GM18870 (cell line): ENCODE data around the gene ZNF362.
"Not testable (repeated sequence)": the region's sequence is repeated elsewhere in the genome, so short reads cannot be mapped to it uniquely, and the experiment has no call there.

Source experiments
- ATAC-seq: cut with Tn5 transposase; IDR thresholded peaks from one replicate; pipeline ENCODE4 v1.9.1; 2021; ENCODE audit warnings: moderate library complexity; ENCODE audit not compliant: unreplicated experiment

Gene ZNF362, protein sequence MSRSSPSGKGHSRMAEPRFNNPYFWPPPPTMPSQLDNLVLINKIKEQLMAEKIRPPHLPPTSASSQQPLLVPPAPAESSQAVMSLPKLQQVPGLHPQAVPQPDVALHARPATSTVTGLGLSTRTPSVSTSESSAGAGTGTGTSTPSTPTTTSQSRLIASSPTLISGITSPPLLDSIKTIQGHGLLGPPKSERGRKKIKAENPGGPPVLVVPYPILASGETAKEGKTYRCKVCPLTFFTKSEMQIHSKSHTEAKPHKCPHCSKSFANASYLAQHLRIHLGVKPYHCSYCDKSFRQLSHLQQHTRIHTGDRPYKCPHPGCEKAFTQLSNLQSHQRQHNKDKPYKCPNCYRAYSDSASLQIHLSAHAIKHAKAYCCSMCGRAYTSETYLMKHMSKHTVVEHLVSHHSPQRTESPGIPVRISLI

DNA sequence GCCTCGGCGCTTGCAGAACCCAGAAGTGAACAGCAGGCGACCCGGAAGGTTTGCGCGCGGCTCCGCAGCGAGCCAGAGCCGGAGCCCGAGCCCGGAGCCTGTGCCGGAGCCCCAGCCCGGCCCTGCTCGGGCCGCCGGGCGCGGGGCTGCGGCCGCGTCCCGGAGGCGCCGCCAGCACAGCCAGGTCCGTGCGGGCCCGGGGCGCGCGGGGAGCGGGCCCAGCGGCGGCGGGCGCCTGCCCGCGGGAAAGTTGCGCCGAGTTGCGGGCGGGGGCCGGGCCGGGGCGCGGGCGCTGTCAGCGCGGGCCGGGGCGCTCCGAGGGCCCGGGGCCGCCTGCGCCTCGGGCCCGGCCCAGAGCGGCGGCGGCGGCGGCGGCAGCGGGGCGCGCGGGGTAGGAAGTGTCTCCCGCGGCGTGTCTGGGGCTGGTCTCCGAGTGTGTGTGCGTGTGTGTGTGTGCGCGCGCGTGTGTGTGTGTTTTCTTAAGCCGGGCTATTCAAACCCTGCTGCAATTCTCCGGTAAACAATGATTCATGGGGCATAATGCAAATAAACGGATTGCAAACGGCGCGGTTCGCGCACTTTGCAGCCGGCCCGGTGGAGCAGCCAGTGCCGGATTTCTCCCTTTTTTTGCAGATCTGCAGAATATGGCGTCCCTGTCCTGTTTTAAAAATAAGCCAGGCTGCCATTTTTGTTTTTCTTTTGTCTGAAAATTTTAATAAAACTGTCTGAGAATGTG is at the start of gene ZNF362:
ZNF362 (plus strand) TSS at position 22 of the 736 bp plus-strand sequence. CDS start 14,083 bp downstream, outside the sequence.
- ATAC-seq, result no peak

DNA sequence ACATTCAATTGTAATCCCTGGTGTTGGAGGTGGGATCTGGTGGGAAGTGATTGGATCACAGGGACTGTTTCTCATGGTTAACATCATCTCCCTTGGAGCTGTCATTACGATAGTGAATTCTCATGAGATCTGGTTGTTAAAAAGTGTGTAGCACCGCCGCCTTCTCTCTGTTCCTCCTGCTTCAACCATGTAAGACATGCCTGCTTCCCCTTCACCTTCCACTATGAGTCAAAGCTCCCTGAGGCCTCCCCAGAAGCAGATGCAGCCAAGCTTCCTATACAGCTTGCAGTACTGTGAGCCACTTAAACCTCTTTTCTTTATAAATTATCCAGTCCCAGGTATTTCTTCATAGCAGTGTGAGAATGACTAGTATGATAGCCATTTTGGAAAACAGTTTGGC is 44.3 kb upstream of the ZNF362 start:
- no peak for ATAC-seq

DNA sequence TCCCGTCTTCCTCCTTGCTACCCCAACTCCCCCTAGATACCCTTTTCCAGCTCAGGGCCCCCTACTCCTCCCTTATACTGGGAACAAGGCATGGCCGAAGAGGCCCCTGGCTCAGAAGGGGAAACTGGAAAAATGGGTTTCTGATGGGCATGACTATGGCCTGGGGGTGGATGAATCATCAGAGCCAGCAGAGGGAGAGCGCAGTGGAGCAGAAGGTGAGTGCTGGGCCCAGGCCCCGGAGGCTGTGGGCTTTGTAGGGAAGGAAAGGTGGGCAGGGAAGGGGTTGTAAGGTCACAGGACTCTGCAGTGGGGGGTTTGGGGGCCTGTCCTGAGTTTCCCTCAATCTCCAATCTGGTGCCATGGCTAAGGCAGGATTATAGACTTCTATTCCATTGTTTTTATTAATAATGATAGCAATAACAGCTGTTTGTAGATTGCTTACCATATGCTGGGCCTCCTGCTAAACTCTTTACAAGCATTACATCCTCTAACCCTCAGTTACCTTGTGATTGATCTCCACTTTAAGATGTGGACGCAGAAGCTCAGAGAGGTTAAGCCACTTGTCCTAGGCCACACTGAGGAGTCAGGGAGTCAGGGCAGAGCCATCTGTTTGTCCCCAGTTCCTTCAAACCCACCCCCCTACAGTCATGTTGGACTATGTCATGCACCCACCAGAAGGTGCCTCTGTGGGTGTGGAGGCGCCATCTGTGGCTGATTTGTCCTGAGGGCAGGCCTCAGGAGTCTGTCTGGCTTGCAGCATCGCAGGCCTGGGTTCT is 36.2 kb upstream of the ZNF362 start:
- no peak for ATAC-seq

DNA sequence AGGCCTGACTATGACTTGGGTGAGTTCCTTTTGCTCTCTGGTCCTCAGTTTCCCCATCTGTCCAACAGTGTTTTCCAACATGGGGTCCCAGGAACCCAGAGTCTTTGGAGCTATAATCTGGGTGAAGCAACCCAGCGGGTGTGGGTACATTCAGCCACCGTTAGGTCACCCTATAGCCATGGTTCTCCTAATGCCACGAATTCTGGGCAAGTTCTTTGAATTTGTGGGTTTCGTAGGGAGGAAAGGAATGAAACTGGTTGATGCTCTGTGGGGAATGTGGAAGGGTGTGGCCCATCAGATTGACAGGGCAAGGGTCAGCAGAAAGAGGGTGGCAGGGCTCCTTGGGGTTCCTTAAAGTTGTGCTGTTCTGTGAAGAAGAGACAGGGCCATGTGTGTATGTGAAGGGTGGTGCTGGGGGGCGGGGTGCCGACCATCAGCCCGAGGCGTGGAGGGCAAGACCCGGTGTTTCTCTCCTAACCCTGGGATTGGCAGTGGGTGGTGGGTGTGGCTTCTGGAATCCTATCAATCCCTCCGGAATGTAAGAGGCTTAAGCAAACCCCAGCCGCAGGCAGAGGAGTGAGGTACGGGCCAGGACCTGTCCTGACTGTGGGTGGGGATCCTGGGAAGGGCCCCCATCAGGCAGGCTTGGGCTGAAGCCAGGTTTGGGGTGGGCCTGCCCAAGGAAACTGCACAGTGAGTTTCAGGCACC is 35.5 kb upstream of the ZNF362 start:
- ATAC-seq, result no peak

DNA sequence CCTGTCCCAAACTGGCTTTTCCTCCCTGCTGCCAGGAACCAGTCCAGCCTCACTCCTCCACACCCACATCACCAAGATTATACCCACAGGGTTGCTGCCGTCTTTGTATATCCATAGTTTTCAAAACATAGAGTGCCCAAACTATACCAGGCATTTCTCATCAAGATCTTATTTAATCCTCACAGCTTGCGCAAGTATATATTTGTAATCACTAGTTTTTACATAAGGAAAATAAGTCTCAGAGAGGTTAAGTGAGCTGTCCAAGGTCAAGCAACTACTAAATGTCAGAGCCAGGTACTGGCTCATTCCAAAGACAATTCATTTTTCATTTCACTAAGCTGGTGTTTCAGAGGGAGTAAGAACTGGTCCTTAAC is 34.9 kb upstream of the ZNF362 start:
- no peak for ATAC-seq

DNA sequence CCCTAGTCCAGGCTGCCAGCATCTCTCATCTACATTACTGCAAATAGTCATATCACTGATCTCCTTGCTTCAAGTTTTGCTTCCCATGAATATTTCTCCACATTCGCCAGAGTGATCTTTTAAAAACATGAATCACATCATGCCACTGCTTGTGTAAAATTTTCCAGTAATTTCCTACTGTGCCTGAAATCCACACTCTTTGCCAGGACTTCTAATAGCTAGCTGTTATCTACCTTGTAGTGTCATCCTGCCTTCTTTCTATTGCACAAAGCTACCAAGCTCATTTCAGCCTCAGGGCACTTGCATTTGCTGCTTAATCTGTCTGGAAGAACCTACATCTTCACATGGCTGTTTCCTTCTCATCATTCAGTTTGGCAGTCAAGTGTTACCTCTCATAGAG is 33.9 kb upstream of the ZNF362 start:
- no peak for ATAC-seq

DNA sequence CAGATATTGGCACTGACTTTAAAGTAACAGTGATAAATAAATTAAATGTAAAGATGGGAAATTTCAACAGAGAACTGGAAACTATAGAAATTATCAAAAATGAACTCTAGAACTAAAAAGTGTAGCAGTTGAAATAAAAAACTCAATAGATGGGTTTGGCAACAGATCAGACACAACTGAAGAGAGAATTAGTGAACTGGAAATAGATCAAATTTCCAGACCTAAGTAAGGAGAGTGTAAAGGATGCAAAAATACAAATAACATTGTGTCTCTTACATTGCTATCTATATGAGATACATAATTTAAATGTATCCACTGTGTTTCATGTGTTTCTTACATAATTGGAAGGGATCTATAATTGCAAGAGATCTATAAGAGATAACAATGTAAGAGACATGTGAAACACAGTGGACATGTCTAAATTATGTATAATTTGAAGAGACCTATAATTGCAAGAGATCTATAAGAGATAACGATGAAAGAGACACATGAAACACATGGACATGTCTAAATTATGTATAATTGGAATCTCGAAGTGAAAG is 32.1 kb upstream of the ZNF362 start:
- no peak for ATAC-seq

DNA sequence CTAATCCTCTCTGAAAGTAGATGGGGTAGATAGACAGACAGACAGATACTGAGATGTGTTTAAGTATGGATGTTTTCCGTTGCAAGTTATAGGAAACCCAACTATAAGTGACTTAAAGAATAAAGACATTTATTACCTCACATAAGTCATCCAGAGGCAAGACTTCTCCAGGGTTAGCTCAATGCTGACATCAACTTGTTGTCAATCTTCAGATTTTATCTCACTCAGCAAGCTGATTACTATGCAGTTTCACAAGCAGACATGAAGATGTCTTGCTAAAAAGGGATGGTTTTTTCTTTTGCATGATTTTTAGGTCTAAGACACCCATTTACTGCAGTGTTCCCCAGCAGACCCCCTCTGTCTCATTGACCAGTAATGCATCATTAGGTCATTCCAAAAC is 30.7 kb upstream of the ZNF362 start:
- no peak for ATAC-seq

DNA sequence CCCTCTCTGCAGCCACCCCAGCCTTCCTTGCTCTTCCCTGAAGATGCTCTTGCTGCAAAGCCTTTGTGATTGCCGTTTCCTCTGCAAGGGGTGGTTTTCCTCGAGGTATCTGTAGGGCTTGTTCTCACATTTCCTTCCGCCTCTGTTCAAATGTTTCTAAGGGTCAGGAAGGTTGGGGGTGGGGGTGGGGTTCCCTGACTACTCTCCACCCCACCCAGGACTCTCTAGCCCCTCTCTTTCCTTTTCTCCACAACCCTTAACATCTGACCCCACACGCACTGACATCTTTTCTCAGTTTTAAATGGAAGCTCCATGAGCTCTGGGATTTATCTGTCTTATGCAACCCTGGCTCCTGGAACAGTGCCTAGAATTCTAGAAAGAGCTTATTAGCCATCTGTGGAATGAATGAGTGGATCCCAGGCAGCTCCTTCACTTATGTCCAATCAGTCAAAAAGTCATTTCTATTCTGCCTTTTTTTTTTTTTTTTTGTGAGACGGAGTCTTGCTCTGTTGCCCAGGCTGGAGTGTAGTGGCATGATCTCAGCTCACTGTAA is 27.3 kb upstream of the ZNF362 start:
- no peak for ATAC-seq

DNA sequence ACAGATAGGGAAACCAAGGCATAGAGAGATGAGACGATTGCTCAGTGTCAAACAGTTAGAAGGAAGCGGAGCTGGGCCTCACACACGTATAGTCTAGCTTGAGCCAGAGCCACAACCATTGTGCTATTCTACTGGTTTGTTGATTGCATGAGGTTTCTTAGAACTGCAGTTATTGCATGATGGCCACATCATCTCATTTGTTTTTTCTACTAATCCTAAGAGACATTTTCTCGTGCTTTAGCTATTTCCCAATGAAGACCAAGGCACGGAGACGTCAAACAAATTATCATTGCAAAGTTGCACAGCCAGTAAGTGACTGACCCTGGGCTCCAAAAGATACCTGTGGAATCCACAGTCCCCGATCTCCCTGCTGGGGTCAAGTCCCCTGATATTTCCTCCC is 25.1 kb upstream of the ZNF362 start:
- ATAC-seq, result no peak

DNA sequence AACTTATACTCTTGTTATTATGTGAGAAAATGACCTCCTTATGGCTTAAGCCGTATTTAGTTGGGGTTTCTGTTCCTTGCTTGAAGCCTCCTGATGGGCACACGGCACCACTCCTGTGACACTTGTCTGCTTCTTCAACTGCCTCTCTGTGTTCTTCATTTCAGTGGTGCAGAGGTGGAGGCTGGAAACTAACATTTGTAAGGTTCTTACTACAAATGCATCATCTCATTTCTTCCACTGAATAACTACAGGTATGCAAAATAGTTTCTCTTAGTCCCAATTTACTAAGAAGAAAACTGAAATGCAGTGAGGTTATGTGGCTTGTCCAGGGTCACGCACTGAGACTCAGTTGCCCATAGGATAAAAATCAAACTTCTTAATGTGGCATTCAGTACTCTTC is 23.6 kb upstream of the ZNF362 start:
- ATAC-seq, result no peak

DNA sequence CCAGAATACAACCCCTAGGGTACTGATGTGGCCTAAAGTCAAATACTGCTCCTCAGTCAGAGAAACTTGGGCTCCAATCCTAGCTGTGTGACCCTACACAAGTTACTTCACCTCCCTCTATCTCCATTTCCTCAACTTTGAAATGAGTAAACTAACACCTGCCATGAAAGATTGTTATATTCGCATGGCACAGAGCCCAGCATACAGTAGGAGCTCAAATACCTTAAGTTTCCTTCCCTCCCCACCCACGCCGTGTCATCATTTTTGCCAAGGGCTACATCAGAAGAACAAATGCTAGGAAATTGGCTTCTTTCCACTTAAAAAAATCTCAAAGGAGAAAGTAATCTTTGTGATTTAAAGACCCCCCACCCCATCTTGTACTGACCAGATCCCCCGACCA is 22.2 kb upstream of the ZNF362 start:
- no peak for ATAC-seq

DNA sequence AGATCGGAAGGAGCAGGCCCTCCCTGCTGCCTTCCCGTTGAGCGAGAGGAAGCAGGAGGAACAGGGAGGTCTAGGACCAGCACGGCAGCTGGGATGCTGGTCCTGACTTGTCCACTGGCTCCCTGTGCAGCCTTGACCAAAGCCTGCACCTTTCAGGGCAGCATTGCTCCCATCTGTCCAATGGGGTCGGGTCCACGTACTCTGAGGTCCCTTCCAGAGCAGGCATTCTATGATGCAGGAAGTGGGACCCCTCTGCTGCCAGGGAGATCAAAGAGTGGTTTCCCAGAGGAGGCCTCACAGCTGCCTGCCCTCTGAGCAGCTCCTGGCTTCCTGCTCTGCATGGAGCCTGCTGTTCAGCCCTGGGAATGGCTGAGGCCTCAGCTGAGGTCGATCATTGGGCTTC is 21.7 kb upstream of the ZNF362 start:
- ATAC-seq, result no peak

DNA sequence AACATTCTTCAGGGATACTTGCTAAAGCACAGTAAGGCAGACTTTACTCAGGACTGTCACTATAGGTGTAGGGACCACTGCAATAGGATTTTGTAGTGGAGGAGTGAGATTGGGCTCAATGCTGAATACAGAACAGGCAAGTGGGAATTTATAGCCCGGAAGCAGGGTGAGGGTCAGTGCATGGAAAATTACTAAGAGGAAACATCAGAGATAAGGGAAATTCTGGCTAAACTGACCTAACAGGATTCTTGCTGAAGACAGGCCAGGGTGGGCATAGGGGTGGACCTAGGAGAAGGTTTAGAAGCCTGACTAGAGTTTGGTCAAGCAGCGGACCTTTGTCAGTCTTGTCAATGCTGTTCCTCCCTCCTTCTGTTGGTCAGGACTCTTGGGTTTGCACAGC is 20.8 kb upstream of the ZNF362 start:
- no peak for ATAC-seq

DNA sequence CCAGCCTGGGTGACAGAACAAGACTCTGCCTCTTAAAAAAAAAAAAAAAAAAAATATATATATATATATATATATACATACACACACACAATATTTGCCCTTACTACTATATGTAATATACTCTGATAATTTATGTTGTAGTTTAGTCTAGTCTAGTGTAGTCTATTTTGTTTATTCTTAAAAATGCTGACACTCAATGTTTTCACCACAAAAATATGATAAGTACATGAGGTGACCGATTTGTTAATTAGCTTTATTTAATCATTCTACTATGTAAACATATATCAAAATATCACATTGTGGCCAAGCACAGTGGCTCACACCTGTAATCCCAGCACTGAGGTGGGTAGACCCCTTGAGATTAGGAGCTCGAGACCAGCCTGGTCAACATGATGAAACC is 19.8 kb upstream of the ZNF362 start:
- no peak for ATAC-seq

DNA sequence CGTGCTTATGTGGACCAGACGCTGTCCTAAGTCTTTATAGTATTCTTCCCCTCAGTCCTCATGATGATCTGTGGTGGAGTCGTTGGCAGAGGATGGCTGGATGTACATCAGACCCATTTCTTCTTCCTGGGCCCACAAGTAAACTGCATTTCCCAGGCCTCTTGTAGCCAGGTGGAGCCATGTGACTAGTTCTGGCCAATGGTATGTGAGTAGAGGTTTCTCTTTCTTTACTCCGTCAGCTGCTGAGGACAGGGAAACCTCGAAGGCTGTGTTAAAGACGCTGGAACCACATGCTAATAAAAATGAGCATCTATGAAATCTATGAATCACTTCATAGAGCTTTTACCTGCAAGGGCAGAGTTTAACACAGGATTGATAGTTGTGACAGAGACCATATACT is 18.7 kb upstream of the ZNF362 start:
- no peak for ATAC-seq

DNA sequence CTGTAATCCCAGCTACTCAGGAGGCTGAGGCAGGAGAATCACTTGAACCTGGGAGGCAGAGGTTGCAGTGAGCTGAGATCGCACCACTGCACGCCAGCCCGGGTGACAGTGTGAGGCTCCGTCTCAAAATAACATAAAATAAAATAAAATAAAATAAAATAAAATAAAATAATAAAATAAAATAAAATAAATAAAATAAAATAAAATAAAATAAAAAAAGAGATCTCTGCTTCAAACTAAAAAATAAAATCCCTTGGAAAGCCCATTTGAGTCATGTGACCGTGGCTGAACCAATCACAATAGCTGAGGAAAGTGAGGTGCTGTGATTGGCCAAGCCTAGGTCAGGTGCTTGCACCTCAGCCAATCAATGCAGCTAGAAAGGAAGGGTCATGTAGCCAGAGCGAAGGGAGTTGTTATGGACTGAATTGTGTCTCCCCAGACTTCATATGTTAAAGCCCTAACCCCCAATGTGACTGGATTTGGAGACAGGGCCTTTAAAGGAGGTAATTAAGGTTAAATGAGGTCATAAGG is 18.0 kb upstream of the ZNF362 start:
- not testable (repeated sequence) for ATAC-seq

DNA sequence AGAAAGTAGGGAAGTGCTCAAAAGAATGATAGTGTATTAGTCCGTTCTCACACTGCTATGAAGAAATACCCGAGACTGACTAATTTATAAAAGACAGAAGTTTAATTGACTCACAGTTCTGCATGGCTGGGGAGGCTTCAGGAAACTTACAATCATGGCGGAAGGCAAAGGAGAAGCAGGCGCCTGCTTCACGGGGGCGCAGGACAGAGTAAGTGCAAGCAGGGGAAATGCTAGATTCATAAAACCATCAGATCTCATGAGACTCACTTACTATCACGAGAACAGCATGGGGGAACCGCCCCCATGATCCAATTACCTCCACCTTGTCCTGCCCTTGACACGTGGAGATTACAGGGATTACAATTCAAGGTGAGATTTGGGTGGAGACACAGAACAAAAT is 16.9 kb upstream of the ZNF362 start:
- not testable (repeated sequence) for ATAC-seq

DNA sequence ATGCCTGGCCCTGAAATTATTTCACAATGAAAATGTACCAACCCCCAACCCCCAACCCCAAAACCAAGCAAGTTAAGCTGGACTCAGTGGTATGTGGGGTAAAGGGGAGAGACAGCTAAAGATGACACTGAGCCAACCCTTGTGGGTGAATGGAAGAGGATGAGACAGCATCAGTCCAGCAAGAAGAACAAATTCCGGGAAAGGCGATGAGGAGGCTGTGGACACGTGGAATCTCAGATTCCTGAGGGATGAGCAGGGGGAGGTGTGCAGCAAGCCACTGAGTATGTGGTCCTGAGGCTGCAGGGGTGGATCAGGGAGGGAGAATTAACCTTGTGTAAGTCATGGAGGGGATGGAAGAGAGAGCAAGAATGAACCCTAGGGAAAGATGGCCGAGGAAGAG is 14.4 kb upstream of the ZNF362 start:
- ATAC-seq, result no peak

DNA sequence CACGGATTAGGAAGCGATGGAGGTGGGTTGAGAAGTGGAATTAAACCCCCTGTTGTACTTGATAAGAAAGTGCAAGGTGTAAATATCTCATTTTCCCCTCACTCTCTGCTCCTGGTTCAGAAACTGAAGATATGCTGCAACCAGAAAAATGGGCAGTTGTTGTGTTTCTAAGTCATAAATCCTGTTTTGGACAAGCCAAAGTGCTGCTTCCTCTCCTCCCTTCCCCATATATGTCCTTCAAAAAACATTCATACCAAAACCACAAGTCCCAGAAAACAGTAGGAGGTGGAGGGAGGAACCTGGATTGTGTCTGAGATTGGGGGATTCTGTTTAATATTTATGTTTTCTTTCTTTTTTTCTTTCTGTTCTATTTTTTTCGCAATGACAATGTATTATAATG is 13.6 kb upstream of the ZNF362 start:
- ATAC-seq, result no peak
